HEK293 (cell line): ENCODE measurements around the gene FBXO21.
A peak's percentile ranks its signal among the peaks of the same experiment; 100 is the strongest.

Source experiments
- CTCF ChIA-PET: fragments of 350-600 bp; formaldehyde crosslinking; extraction: SDS; loops from one replicate; lab custom pipeline; 2021; ENCODE audit warnings: antibody characterized with exemption; lab: Yijun Ruan, JAX
- POLR2A ChIA-PET: fragments of 300-600 bp; formaldehyde crosslinking; extraction: SDS; loops from one replicate; lab custom pipeline; 2020; ENCODE audit warnings: antibody characterized with exemption, inconsistent platforms; lab: Yijun Ruan, JAX
- H3K27ac ChIP-seq: fragments of 200-500 bp; sonication (Bioruptor generic); 2 replicates; pipeline ENCODE4 v1.5.1; 2014; ENCODE audit warnings: low read depth, low read length, control low read depth, inconsistent platforms; ENCODE audit errors: extremely low read depth
- H3K36me3 ChIP-seq, 2 experiments: fragments of 200-500 bp in 1 of 2; sonication (Bioruptor generic) in 1 of 2; 1 replicate in 1 of 2; 2 replicates in 1 of 2; pipeline ENCODE4 v1.5.1; 2014 to 2017; ENCODE audit warnings: inconsistent platforms in 2 of 2, low read length in 2 of 2; ENCODE audit not compliant: control insufficient read depth in 2 of 2, insufficient read depth in 1 of 2
- H3K4me1 ChIP-seq: fragments of 200-500 bp; sonication (Bioruptor generic); 2 replicates; pipeline ENCODE4 v1.5.1; 2014; ENCODE audit warnings: mild to moderate bottlenecking, low read length, inconsistent platforms; ENCODE audit not compliant: control insufficient read depth, insufficient read depth
- H3K4me3 ChIP-seq: 2 replicates; pipeline ENCODE4 v1.5.1; 2011; ENCODE audit warnings: low read depth, mild to moderate bottlenecking, control low read depth, low read length, moderate library complexity
- H3K9me3 ChIP-seq: fragments of 200-500 bp; sonication (Bioruptor generic); 2 replicates; pipeline ENCODE4 v1.5.1; 2014; ENCODE audit warnings: low read depth, low read length, inconsistent platforms; ENCODE audit not compliant: control insufficient read depth, insufficient read depth
- CTCF ChIP-seq: fragments of 450-650 bp; formaldehyde crosslinking; IDR thresholded peaks from 2 replicates; pipeline ENCODE4 v1.5.1; 2016; ENCODE audit warnings: missing biosample characterization, missing genetic modification characterization
- IKZF3 ChIP-seq: fragments of 450-650 bp; IDR thresholded peaks from 2 replicates; pipeline ENCODE4 v1.5.0; 2018; ENCODE audit warnings: missing biosample characterization, mild to moderate bottlenecking, missing genetic modification characterization, moderate library complexity
- PATZ1 ChIP-seq: fragments of 450-650 bp; formaldehyde crosslinking; IDR thresholded peaks from 2 replicates; pipeline ENCODE4 v1.5.1; 2016; ENCODE audit warnings: missing biosample characterization, missing genetic modification characterization
- PBX3 ChIP-seq: sonication (generic); formaldehyde crosslinking; IDR thresholded peaks from 2 replicates; pipeline ENCODE4 v1.8.1; 2022; ENCODE audit warnings: mild to moderate bottlenecking, moderate library complexity, missing genetic modification reagents
- REPIN1 ChIP-seq: fragments of 450-650 bp; formaldehyde crosslinking; IDR thresholded peaks from 2 replicates; pipeline ENCODE4 v1.5.1; 2017; ENCODE audit warnings: missing biosample characterization, missing genetic modification characterization, low read depth
- SCRT1 ChIP-seq: fragments of 450-650 bp; formaldehyde crosslinking; IDR thresholded peaks from 2 replicates; pipeline ENCODE4 v1.5.1; 2016; ENCODE audit warnings: missing biosample characterization, missing genetic modification characterization, borderline replicate concordance
- SCRT2 ChIP-seq: fragments of 450-650 bp; formaldehyde crosslinking; IDR thresholded peaks from 2 replicates; pipeline ENCODE4 v1.5.1; 2016; ENCODE audit warnings: missing biosample characterization, missing genetic modification characterization
- SP2 ChIP-seq: fragments of 450-650 bp; formaldehyde crosslinking; IDR thresholded peaks from 2 replicates; pipeline ENCODE4 v1.5.1; 2016; ENCODE audit warnings: missing biosample characterization, missing genetic modification characterization
- ZBTB17 ChIP-seq: fragments of 450-650 bp; formaldehyde crosslinking; IDR thresholded peaks from 2 replicates; pipeline ENCODE4 v1.5.1; 2016; ENCODE audit warnings: missing biosample characterization, missing genetic modification characterization
- ZFP37 ChIP-seq: fragments of 450-650 bp; formaldehyde crosslinking; IDR thresholded peaks from 2 replicates; pipeline ENCODE4 v1.5.1; 2016; ENCODE audit warnings: missing biosample characterization, missing genetic modification characterization
- ZNF146 ChIP-seq: fragments of 450-650 bp; formaldehyde crosslinking; IDR thresholded peaks from 2 replicates; pipeline ENCODE4 v1.5.1; 2016; ENCODE audit warnings: missing biosample characterization, missing genetic modification characterization
- ZNF174 ChIP-seq: fragments of 450-650 bp; formaldehyde crosslinking; IDR thresholded peaks from 2 replicates; pipeline ENCODE4 v1.5.0; 2017; ENCODE audit warnings: missing biosample characterization, mild to moderate bottlenecking, missing genetic modification characterization
- ZNF2 ChIP-seq: fragments of 450-650 bp; formaldehyde crosslinking; IDR thresholded peaks from 2 replicates; pipeline ENCODE4 v1.5.1; 2016; ENCODE audit warnings: missing biosample characterization, missing genetic modification characterization
- ZNF223 ChIP-seq: fragments of 450-650 bp; formaldehyde crosslinking; IDR thresholded peaks from 2 replicates; pipeline ENCODE4 v1.5.1; 2016; ENCODE audit warnings: missing biosample characterization, missing genetic modification characterization
- ZNF280C ChIP-seq: fragments of 450-650 bp; formaldehyde crosslinking; IDR thresholded peaks from 2 replicates; pipeline ENCODE4 v1.5.1; 2016; ENCODE audit warnings: missing biosample characterization, missing genetic modification characterization
- ZNF510 ChIP-seq: fragments of 450-650 bp; formaldehyde crosslinking; IDR thresholded peaks from 2 replicates; pipeline ENCODE4 v1.5.1; 2018; ENCODE audit warnings: mild to moderate bottlenecking, missing genetic modification characterization, missing biosample characterization; ENCODE audit not compliant: insufficient replicate concordance
- ZNF571 ChIP-seq: fragments of 450-650 bp; formaldehyde crosslinking; IDR thresholded peaks from 2 replicates; pipeline ENCODE4 v1.5.0; 2017; ENCODE audit warnings: missing biosample characterization, missing genetic modification characterization
- ZNF626 ChIP-seq: fragments of 450-650 bp; sonication (Bioruptor Pico); formaldehyde crosslinking; IDR thresholded peaks from 2 replicates; pipeline ENCODE4 v1.5.1; 2018; ENCODE audit warnings: missing biosample characterization, missing genetic modification characterization, inconsistent platforms
- ZNF654 ChIP-seq: fragments of 450-650 bp; formaldehyde crosslinking; IDR thresholded peaks from 2 replicates; pipeline ENCODE4 v1.5.1; 2016; ENCODE audit warnings: low read depth, missing biosample characterization, missing genetic modification characterization
- ZNF664 ChIP-seq: fragments of 450-650 bp; formaldehyde crosslinking; IDR thresholded peaks from 2 replicates; pipeline ENCODE4 v1.5.1; 2016; ENCODE audit warnings: missing biosample characterization, missing genetic modification characterization

Gene FBXO21

GRCh38 chr12:117158911-117159553 lies 31.2 kb downstream of the FBXO21 start:
- POLR2A ChIA-PET = no interaction called here
- Histone ChIP-seq H3K27ac (no peak overlapping the region), H3K4me3 (no peak overlapping the region), H3K4me1 (no peaks in the 10 kb centered on the region), H3K9me3 (no peaks in the 10 kb centered on the region), H3K36me3 (peaks cover 47 to 97% of the 10 kb centered on the region in 2 experiments)
- TF ChIP-seq ZNF626 (tag by site-specific recombination) (no peak), ZNF664 (tag by site-specific recombination) (peak; percentile 48; the same call in 1 of the 2 replicates)
- CTCF ChIA-PET = interaction anchor here (0.6 to 1.4 kb wide), 3 partner anchors 8 to 627 kb away, joined by 3 to 4 read pairs (median 3); no protein-coding TSS in a partner anchor

- ChIA-PET CTCF (no interaction called here), POLR2A (no interaction called here)
- no peak overlapping the region for H3K4me3 ChIP-seq
- H3K4me1 ChIP-seq = no peaks in the 10 kb centered on the region
- H3K27ac ChIP-seq = no peak overlapping the region
- H3K36me3 ChIP-seq = peaks cover 41 to 100% of the 10 kb centered on the region in 2 experiments
- TF ChIP-seq ZBTB17 (tag by site-specific recombination) = no peak
- TF ChIP-seq SCRT2 = 0 out of 2 replicates have a peak, but pooled peaks have one; percentile 18
- no peak for TF ChIP-seq REPIN1 (tag by site-specific recombination)
- TF ChIP-seq PATZ1 = no peak
- 0 out of 2 replicates have a peak, but pooled peaks have one; percentile 32 for TF ChIP-seq SCRT1
- TF ChIP-seq ZNF174 (tag by site-specific recombination) = no peak
- TF ChIP-seq ZNF223 = no peak
- no peak for TF ChIP-seq ZNF571 (tag by site-specific recombination)
- TF ChIP-seq ZNF280C (tag by site-specific recombination) = no peak
- TF ChIP-seq, all 188 proteins: peak for 2
- no peaks in the 10 kb centered on the region for H3K9me3 ChIP-seq
Measured at GRCh38 chr12:117158096-117158495, 32.2 kb downstream of the FBXO21 start.

- ChIA-PET CTCF (interaction anchor here (0.6 to 1.6 kb wide), 5 partner anchors 14 to 923 kb away, joined by 3 to 4 read pairs (median 3); no protein-coding TSS in a partner anchor), POLR2A (no interaction called here)
- no peaks in the 10 kb centered on the region for H3K4me1 ChIP-seq
- H3K9me3 ChIP-seq = no peaks in the 10 kb centered on the region
- H3K36me3 ChIP-seq = peaks cover 39 to 84% of the 10 kb centered on the region in 2 experiments
- no peak overlapping the region for H3K27ac ChIP-seq
- H3K4me3 ChIP-seq = no peak overlapping the region
- TF ChIP-seq PATZ1 (peak; percentile 68), SP2 (peak; percentile 49), ZFP37 (tag by site-specific recombination) (no peak), CTCF (tag by site-specific recombination) (peak; percentile 92), IKZF3 (tag by site-specific recombination) (0 out of 2 replicates have a peak, but pooled peaks have one; percentile 25), ZNF510 (no peak), ZNF2 (peak; percentile 98), PBX3 (CRISPR knock-in tag) (peak; percentile 81; the same call in 1 of the 2 replicates), ZNF654 (tag by site-specific recombination) (peak; percentile 15; the same call in 1 of the 2 replicates), ZNF146 (tag by site-specific recombination) (no peak)
Measured at GRCh38 chr12:117155278-117156060, 34.8 kb downstream of the FBXO21 start.
